Mesendoderm (in vitro differentiated cells): Measurements from ENCODE around the gene CBX6. TPM values are rescaled to one million over a fixed set of nuclear protein-coding genes. Genes with fewer than 3 reads are reported as not detected.
A peak's percentile ranks its signal among the peaks of the same experiment; 100 is the strongest.

Experiments used
- DNase-seq: peaks from one replicate; pipeline ENCODE4 v3.0.0; 2013
- H2AK5ac ChIP-seq: 2 replicates; pipeline ENCODE4 v1.6.1; 2013; ENCODE audit warnings: low read length, inconsistent platforms
- H2BK120ac ChIP-seq: 2 replicates; pipeline ENCODE4 v1.6.1; 2013; ENCODE audit warnings: low read depth, mild to moderate bottlenecking, low read length, moderate library complexity, mixed read lengths
- H2BK15ac ChIP-seq: replicated peaks from 2 replicates; pipeline ENCODE4 v1.6.1; 2013; ENCODE audit warnings: low read depth, mild to moderate bottlenecking, moderate library complexity
- H2BK5ac ChIP-seq: 2 replicates; pipeline ENCODE4 v1.6.1; 2013; ENCODE audit warnings: low read length, inconsistent platforms
- H3K18ac ChIP-seq: 2 replicates; pipeline ENCODE4 v1.6.1; 2013; ENCODE audit warnings: mild to moderate bottlenecking, low read length, mixed read lengths
- H3K23ac ChIP-seq: one replicate; pipeline ENCODE4 v1.6.1; 2013; ENCODE audit warnings: low read length
- H3K27ac ChIP-seq: 2 replicates; pipeline ENCODE4 v1.5.1; 2013; ENCODE audit warnings: low read depth, mild to moderate bottlenecking, inconsistent platforms, low read length, moderate library complexity
- H3K27me3 ChIP-seq: 2 replicates; pipeline ENCODE4 v1.6.1; 2013; ENCODE audit warnings: low read length, control low read depth, mild to moderate bottlenecking, inconsistent platforms; ENCODE audit not compliant: insufficient read depth, poor library complexity
- H3K36me3 ChIP-seq: 2 replicates; pipeline ENCODE4 v1.6.1; 2013; ENCODE audit warnings: low read length, inconsistent platforms; ENCODE audit not compliant: control insufficient read depth, insufficient read depth
- H3K4ac ChIP-seq: one replicate; pipeline ENCODE4 v1.6.1; 2013; ENCODE audit warnings: low read depth, mild to moderate bottlenecking, low read length, moderate library complexity
- H3K4me1 ChIP-seq: 2 replicates; pipeline ENCODE4 v1.6.1; 2013; ENCODE audit warnings: low read depth, low read length, inconsistent platforms; ENCODE audit not compliant: control insufficient read depth
- H3K4me2 ChIP-seq: 2 replicates; pipeline ENCODE4 v1.6.1; 2013; ENCODE audit warnings: low read length
- H3K4me3 ChIP-seq: 2 replicates; pipeline ENCODE4 v1.5.1; 2013; ENCODE audit warnings: mild to moderate bottlenecking, low read length
- H3K56ac ChIP-seq: one replicate; pipeline ENCODE4 v1.6.1; 2013; ENCODE audit warnings: low read length
- H3K79me1 ChIP-seq: 2 replicates; pipeline ENCODE4 v1.6.1; 2013; ENCODE audit warnings: low read length, inconsistent platforms
- H3K79me2 ChIP-seq: 2 replicates; pipeline ENCODE4 v1.6.1; 2013; ENCODE audit warnings: mild to moderate bottlenecking, low read length; ENCODE audit not compliant: control insufficient read depth, insufficient read depth
- H3K9ac ChIP-seq: 2 replicates; pipeline ENCODE4 v1.6.1; 2013; ENCODE audit warnings: low read length, inconsistent platforms
- H4K5ac ChIP-seq: one replicate; pipeline ENCODE4 v1.6.1; 2013; ENCODE audit warnings: low read length
- H4K8ac ChIP-seq: one replicate; pipeline ENCODE4 v1.6.1; 2013; ENCODE audit warnings: low read depth, mild to moderate bottlenecking, control low read depth, low read length, moderate library complexity
- WGBS: extraction: QIAGEN DNeasy Blood & Tissue Kit; methylation state at CpG from one replicate; pipeline ENCODE4 v1.1.7; 2013; ENCODE audit warnings: low lambda C conversion rate, missing lambda C conversion rate; ENCODE audit not compliant: insufficient coverage; ENCODE audit errors: extremely low coverage; 5-methylcytosine and 5-hydroxymethylcytosine counted together
- polyA plus RNA-seq, 2 experiments: library from polyadenylated mRNA; stranded (reverse); fragments of 200-250 nt; gene quantifications; one replicate each; pipeline ENCODE4 v1.2.3, GENCODE V29; 2013

The CBX6 gene
- 7.9 TPM for polyA plus RNA-seq (2013, experiment 1 of 2)
- polyA plus RNA-seq (2013, experiment 2 of 2) = 8.4 TPM

GRCh38 chr22:38872172-38872830, at the start of gene CBX6:
CBX6 (minus strand) TSS chr22:38872216; CDS start chr22:38872190, 26 bp downstream.
- Histone ChIP-seq H3K79me1 (peaks cover 7% of the 10 kb centered on the region), H2BK5ac (no peak within 1 kb of the TSS), H3K4me1 (peaks cover 5% of the 10 kb centered on the region), H3K36me3 (no peaks in the 10 kb centered on the region), H3K18ac (peak within 1 kb of the TSS; percentile 85), H2BK120ac (no peak within 1 kb of the TSS), H3K9ac (peak within 1 kb of the TSS; percentile 85), H2AK5ac (no peak within 1 kb of the TSS), H3K23ac (peak within 1 kb of the TSS; percentile 54), H2BK15ac (no peak within 1 kb of the TSS), H3K79me2 (peaks cover 2% of the 10 kb centered on the region), H3K4me3 (peak within 1 kb of the TSS; percentile 75), H3K27me3 (no peaks in the 10 kb centered on the region), H4K5ac (no peak within 1 kb of the TSS), H3K4me2 (peak within 1 kb of the TSS; percentile 88), H3K4ac (peak within 1 kb of the TSS; percentile 58), H3K27ac (peak within 1 kb of the TSS; percentile 64), H4K8ac (peak within 1 kb of the TSS; percentile 43), H3K56ac (peak within 1 kb of the TSS; percentile 94)
- no CpG with 5 or more reads among the region's 73 CpGs for WGBS
- DNase-seq = peak; percentile 96

DNA sequence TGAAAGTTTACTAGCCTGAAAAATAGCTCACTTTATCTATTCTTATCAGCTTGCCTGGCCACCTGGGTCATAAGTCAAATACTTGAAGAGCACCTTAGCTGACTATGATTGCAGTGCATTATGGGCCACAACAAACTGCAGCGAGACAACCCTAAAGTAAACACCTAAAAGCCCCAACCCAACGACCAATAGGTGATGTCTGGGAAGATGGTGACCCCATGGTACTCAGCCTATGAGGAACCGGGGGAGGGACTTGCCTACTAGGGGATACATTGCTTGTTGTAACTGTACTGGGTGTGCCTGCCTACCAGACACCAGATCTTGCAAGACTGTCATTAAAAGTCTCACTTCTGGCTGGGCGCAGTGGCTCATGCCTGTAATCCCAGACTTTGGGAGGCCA, 49.8 kb upstream of the CBX6 start:
- no peak overlapping the region for H3K4ac ChIP-seq
- H3K4me2 ChIP-seq = no peak overlapping the region
- no peaks in the 10 kb centered on the region for H3K79me2 ChIP-seq
- DNase-seq = no peak
- H4K5ac ChIP-seq = no peak overlapping the region
- H2BK5ac ChIP-seq = no peak overlapping the region
- no peaks in the 10 kb centered on the region for H3K4me1 ChIP-seq
- no peak overlapping the region for H3K23ac ChIP-seq
- no peak overlapping the region for H3K56ac ChIP-seq
- no peak overlapping the region for H3K4me3 ChIP-seq
- no peak overlapping the region for H3K18ac ChIP-seq
- H3K9ac ChIP-seq = no peak overlapping the region
- no CpG with 5 or more reads among the region's 4 CpGs for WGBS
- no peak overlapping the region for H4K8ac ChIP-seq
- no peaks in the 10 kb centered on the region for H3K36me3 ChIP-seq
- no peaks in the 10 kb centered on the region for H3K79me1 ChIP-seq
- no peak overlapping the region for H2AK5ac ChIP-seq
- no peak overlapping the region for H2BK15ac ChIP-seq
- H2BK120ac ChIP-seq = no peak overlapping the region
- no peaks in the 10 kb centered on the region for H3K27me3 ChIP-seq
- H3K27ac ChIP-seq = no peak overlapping the region

GRCh38 chr22:38921120-38921519, 49.1 kb upstream of the CBX6 start:
- H3K4me2 ChIP-seq = no peak overlapping the region
- no peak overlapping the region for H3K4ac ChIP-seq
- DNase-seq = no peak
- H2BK15ac ChIP-seq = no peak overlapping the region
- no peak overlapping the region for H3K23ac ChIP-seq
- no peak overlapping the region for H4K5ac ChIP-seq
- H3K79me2 ChIP-seq = no peaks in the 10 kb centered on the region
- H3K27me3 ChIP-seq = no peaks in the 10 kb centered on the region
- no peak overlapping the region for H3K56ac ChIP-seq
- no peaks in the 10 kb centered on the region for H3K36me3 ChIP-seq
- H2BK120ac ChIP-seq = no peak overlapping the region
- no peak overlapping the region for H3K9ac ChIP-seq
- H3K79me1 ChIP-seq = no peaks in the 10 kb centered on the region
- no peak overlapping the region for H2AK5ac ChIP-seq
- H4K8ac ChIP-seq = no peak overlapping the region
- no CpG with 5 or more reads among the region's 6 CpGs for WGBS
- no peaks in the 10 kb centered on the region for H3K4me1 ChIP-seq
- no peak overlapping the region for H3K4me3 ChIP-seq
- no peak overlapping the region for H3K18ac ChIP-seq
- no peak overlapping the region for H3K27ac ChIP-seq
- H2BK5ac ChIP-seq = no peak overlapping the region

GRCh38 chr22:38919631-38920190, 47.7 kb upstream of the CBX6 start:
- Histone ChIP-seq H3K27me3 (no peaks in the 10 kb centered on the region), H3K79me1 (no peaks in the 10 kb centered on the region), H2BK15ac (no peak overlapping the region), H3K9ac (no peak overlapping the region), H3K4me3 (no peak overlapping the region), H3K18ac (no peak overlapping the region), H3K23ac (no peak overlapping the region), H3K79me2 (no peaks in the 10 kb centered on the region), H3K4me2 (no peak overlapping the region), H3K27ac (no peak overlapping the region), H4K5ac (no peak overlapping the region), H3K36me3 (no peaks in the 10 kb centered on the region), H3K4ac (no peak overlapping the region), H2AK5ac (no peak overlapping the region), H3K56ac (no peak overlapping the region), H4K8ac (no peak overlapping the region), H3K4me1 (no peaks in the 10 kb centered on the region), H2BK120ac (no peak overlapping the region), H2BK5ac (no peak overlapping the region)
- no CpG with 5 or more reads among the region's 1 CpG for WGBS
- DNase-seq = no peak

DNA sequence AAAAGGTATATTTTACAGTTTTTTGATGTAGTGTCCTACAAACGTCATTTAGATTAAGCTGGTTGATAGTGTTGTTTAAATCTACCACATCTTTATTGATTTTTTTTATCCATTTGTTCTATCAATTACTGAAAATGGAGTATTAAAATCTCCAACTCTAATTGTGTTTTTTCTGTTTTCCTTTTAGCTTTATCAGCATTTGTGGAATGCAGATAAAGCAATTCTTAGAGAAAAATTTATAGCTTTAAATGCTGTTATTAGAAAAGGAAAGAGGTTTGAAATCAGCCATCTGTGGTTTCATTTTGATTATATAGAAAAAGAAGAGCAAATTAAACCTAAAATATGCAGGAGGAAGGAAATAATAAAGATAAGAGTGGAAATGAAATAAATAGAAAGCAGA, 39.4 kb upstream of the CBX6 start:
- Histone ChIP-seq H4K5ac (no peak overlapping the region), H3K4me2 (no peak overlapping the region), H3K9ac (no peak overlapping the region), H2BK15ac (no peak overlapping the region), H3K18ac (no peak overlapping the region), H3K27me3 (no peaks in the 10 kb centered on the region), H3K4me3 (no peak overlapping the region), H3K27ac (no peak overlapping the region), H3K79me1 (no peaks in the 10 kb centered on the region), H3K56ac (no peak overlapping the region), H3K4ac (no peak overlapping the region), H3K79me2 (no peaks in the 10 kb centered on the region), H3K23ac (no peak overlapping the region), H3K36me3 (no peaks in the 10 kb centered on the region), H4K8ac (no peak overlapping the region), H3K4me1 (no peaks in the 10 kb centered on the region), H2BK120ac (no peak overlapping the region), H2AK5ac (no peak overlapping the region), H2BK5ac (no peak overlapping the region)
- DNase-seq = no peak
- no CpG with 5 or more reads among the region's 1 CpG for WGBS
